GM23338 (cell line): ENCODE measurements around the gene AP1S1. TPM values are rescaled to one million over a fixed set of nuclear protein-coding genes. Genes with fewer than 3 reads are reported as not detected.
"Not testable (repeated sequence)": the region's sequence is repeated elsewhere in the genome, so short reads cannot be mapped to it uniquely, and the experiment has no call there.

Experiments
- ATAC-seq: fragments of 200-7000 bp; cut with Tn5 transposase; 3 replicates; pipeline ENCODE4 v1.9.1; 2020
- DNase-seq: peaks from one replicate; pipeline ENCODE4 v3.0.0-alpha.2; 2015; ENCODE audit warnings: low spot score
- H2AFZ ChIP-seq: fragments of 200-600 bp; sonication (generic); 2 replicates; pipeline ENCODE4 v1.8.0; 2016; ENCODE audit warnings: antibody characterized with exemption, mild to moderate bottlenecking, moderate library complexity
- H3F3A ChIP-seq: fragments of 200-600 bp; sonication (generic); replicated peaks from 2 replicates; pipeline ENCODE4 v1.8.0; 2017; ENCODE audit warnings: antibody characterized with exemption, mixed run types, low read depth
- H3K27ac ChIP-seq: fragments of 200-600 bp; sonication (generic); 2 replicates; pipeline ENCODE4 v1.6.1; 2016; ENCODE audit warnings: low read depth
- H3K27me3 ChIP-seq: fragments of 200-600 bp; sonication (generic); 2 replicates; pipeline ENCODE4 v1.8.0; 2016; ENCODE audit warnings: mild to moderate bottlenecking, mixed run types, moderate library complexity; ENCODE audit not compliant: insufficient read depth
- H3K36me3 ChIP-seq: fragments of 200-600 bp; sonication (generic); 2 replicates; pipeline ENCODE4 v1.8.0; 2016; ENCODE audit warnings: mild to moderate bottlenecking; ENCODE audit not compliant: insufficient read depth
- H3K4me1 ChIP-seq: fragments of 200-600 bp; sonication (generic); 2 replicates; pipeline ENCODE4 v1.8.0; 2016; ENCODE audit warnings: mild to moderate bottlenecking, moderate library complexity; ENCODE audit not compliant: insufficient read depth
- H3K4me2 ChIP-seq: fragments of 200-600 bp; sonication (generic); 2 replicates; pipeline ENCODE4 v1.7.1; 2017; ENCODE audit warnings: mixed run types
- H3K4me3 ChIP-seq: fragments of 200-600 bp; sonication (generic); 2 replicates; pipeline ENCODE4 v1.6.1; 2016; ENCODE audit warnings: mixed run types
- H3K79me2 ChIP-seq: fragments of 200-600 bp; sonication (generic); replicated peaks from 2 replicates; pipeline ENCODE4 v1.8.0; 2017; ENCODE audit warnings: mild to moderate bottlenecking; ENCODE audit not compliant: insufficient read depth
- H3K9me2 ChIP-seq: fragments of 200-600 bp; sonication (generic); 2 replicates; pipeline ENCODE4 v1.8.0; 2017; ENCODE audit not compliant: insufficient read depth
- H4K20me1 ChIP-seq: fragments of 200-600 bp; sonication (generic); replicated peaks from 2 replicates; pipeline ENCODE4 v1.8.0; 2017; ENCODE audit warnings: mild to moderate bottlenecking; ENCODE audit not compliant: insufficient read depth
- H3K27ac Mint-ChIP-seq: 2 replicates; pipeline ENCODE4 v1.8.0; 2020; ENCODE audit warnings: inconsistent platforms, mild to moderate bottlenecking, moderate library complexity, mixed read lengths
- H3K27me3 Mint-ChIP-seq: 3 replicates; pipeline ENCODE4 v1.8.0; 2022; ENCODE audit warnings: low read depth, mild to moderate bottlenecking, moderate library complexity, mixed read lengths, inconsistent platforms; ENCODE audit not compliant: insufficient read depth, poor library complexity
- H3K36me3 Mint-ChIP-seq: 3 replicates; pipeline ENCODE4 v1.8.0; 2021; ENCODE audit warnings: low read depth, mild to moderate bottlenecking, inconsistent platforms, moderate library complexity, mixed read lengths
- H3K4me1 Mint-ChIP-seq: 3 replicates; pipeline ENCODE4 v1.8.0; 2020; ENCODE audit warnings: mild to moderate bottlenecking, inconsistent platforms, mixed read lengths
- H3K4me3 Mint-ChIP-seq: 3 replicates; pipeline ENCODE4 v1.8.0; 2021; ENCODE audit warnings: moderate library complexity, mild to moderate bottlenecking, inconsistent platforms, mixed read lengths
- H3K9me3 Mint-ChIP-seq: 3 replicates; pipeline ENCODE4 v1.8.0; 2020; ENCODE audit warnings: moderate library complexity, mild to moderate bottlenecking, inconsistent platforms, mixed read lengths
- CREB1 ChIP-seq: fragments of 250-450 bp; sonication (Bioruptor Pico); IDR thresholded peaks from 2 replicates; pipeline ENCODE4 v1.5.0; 2020; ENCODE audit warnings: low read depth, mild to moderate bottlenecking, moderate library complexity
- ETS1 ChIP-seq: IDR thresholded peaks from 2 replicates; pipeline ENCODE4 v1.6.1; 2016; ENCODE audit warnings: antibody characterized with exemption
- EZH2 ChIP-seq: fragments of 200-600 bp; sonication (generic); IDR thresholded peaks from one replicate; pipeline ENCODE4 v1.8.0; 2017; ENCODE audit warnings: antibody characterized with exemption, mild to moderate bottlenecking, low read depth; ENCODE audit not compliant: unreplicated experiment
- EZH2phosphoT487 ChIP-seq: fragments of 200-600 bp; sonication (generic); IDR thresholded peaks from one replicate; pipeline ENCODE4 v1.8.1; 2018; ENCODE audit warnings: antibody characterized with exemption; ENCODE audit not compliant: unreplicated experiment
- NANOG ChIP-seq: IDR thresholded peaks from 2 replicates; pipeline ENCODE4 v1.6.1; 2016; ENCODE audit warnings: antibody characterized with exemption, borderline replicate concordance
- POLR2AphosphoS5 ChIP-seq: IDR thresholded peaks from 2 replicates; pipeline ENCODE4 v1.6.1; 2016; ENCODE audit warnings: antibody characterized with exemption, low read depth
- STAT1 ChIP-seq: IDR thresholded peaks from one replicate; pipeline ENCODE4 v1.6.1; 2016; ENCODE audit warnings: antibody characterized with exemption; ENCODE audit not compliant: unreplicated experiment
- ZNF114 ChIP-seq: fragments of 250-450 bp; sonication (Bioruptor Pico); IDR thresholded peaks from 2 replicates; pipeline ENCODE4 v1.5.0; 2020; ENCODE audit warnings: mild to moderate bottlenecking, moderate library complexity
- ZNF331 ChIP-seq: fragments of 250-450 bp; sonication (Bioruptor Pico); IDR thresholded peaks from 2 replicates; pipeline ENCODE4 v1.5.0; 2020; ENCODE audit warnings: low read depth, mild to moderate bottlenecking, moderate library complexity
- polyA plus RNA-seq: library from polyadenylated mRNA; unstranded; fragments of >200 nt; fragmentation: Nextera tagmentation; extraction: Ambion mirVana; gene quantifications from 2 replicates; pipeline ENCODE4 v1.2.1, GENCODE V29; 2016
- total RNA-seq: library from RNA; depleted of rRNA; stranded (reverse); fragments of >200 nt; shearing (Covaris generic); gene quantifications from 2 replicates; pipeline ENCODE4 v1.2.3, GENCODE V29; 2014
- TF ChIP-seq, protein P1 (sequence below): IDR thresholded peaks from one replicate; pipeline ENCODE4 v1.6.1; 2018; ENCODE audit warnings: antibody characterized with exemption; ENCODE audit not compliant: unreplicated experiment

Gene AP1S1
- total and polyA plus RNA-seq, 2 experiments from 2014 or later = 11.5 to 60.6 TPM

DNA sequence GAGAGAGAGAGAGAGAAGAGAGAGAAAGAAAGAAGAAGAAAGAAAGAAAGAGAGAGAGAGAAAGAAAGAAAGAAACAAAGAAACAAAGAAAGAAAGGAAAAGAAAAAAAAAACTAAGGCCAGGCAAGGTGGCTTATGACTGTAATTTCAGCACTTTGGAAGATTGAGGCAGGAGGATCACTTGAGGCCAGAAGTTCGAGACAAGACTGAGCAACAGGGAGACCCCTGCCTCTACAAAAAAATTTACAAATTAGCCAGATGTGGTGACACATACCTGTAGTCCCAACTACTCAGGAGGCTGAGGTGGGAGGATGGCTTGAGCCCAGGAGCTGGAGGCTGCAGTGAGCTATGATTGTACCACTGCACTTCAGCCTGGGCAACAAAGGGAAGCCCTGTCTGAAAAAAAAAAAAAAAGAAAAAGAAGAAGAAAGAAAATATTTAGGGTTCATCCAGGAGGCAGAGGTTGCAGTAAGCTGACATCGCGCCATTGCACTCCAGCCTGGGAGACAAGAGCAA lies 24.6 kb upstream of the AP1S1 start:
- peak overlapping the region; percentile 69; the same call in 1 of the 2 replicates for H2AFZ ChIP-seq
- Mint-ChIP-seq H3K9me3 (peaks cover 8% of the 10 kb centered on the region; the same call in 1 of the 3 replicates), H3K4me3 (no peak overlapping the region), H3K27ac (no peak overlapping the region), H3K27me3 (peaks cover 25% of the 10 kb centered on the region), H3K4me1 (peaks cover 33% of the 10 kb centered on the region), H3K36me3 (peaks cover 10% of the 10 kb centered on the region; the same call in 1 of the 3 replicates)
- no peak overlapping the region for H3K4me2 ChIP-seq
- DNase-seq = no peak
- no peaks in the 10 kb centered on the region for H3K79me2 ChIP-seq
- TF ChIP-seq ETS1 = no peak
- TF ChIP-seq STAT1 = no peak
- TF ChIP-seq ZNF331 = no peak
- no peak for TF ChIP-seq EZH2
- TF ChIP-seq POLR2AphosphoS5 = no peak
- TF ChIP-seq ZNF114 (CRISPR knock-in tag) = no peak
- H3K36me3 ChIP-seq = no peaks in the 10 kb centered on the region
- no peak overlapping the region for H3K4me3 ChIP-seq
- no peak for ATAC-seq
- no peaks in the 10 kb centered on the region for H3K9me2 ChIP-seq
- H3K27me3 ChIP-seq = no peaks in the 10 kb centered on the region
- H3K27ac ChIP-seq = no peak overlapping the region
- peaks cover 36% of the 10 kb centered on the region for H3K4me1 ChIP-seq
- H4K20me1 ChIP-seq = no peaks in the 10 kb centered on the region
- H3F3A ChIP-seq = 0 out of 2 replicates have a peak, but pooled peaks cover 3% of the 10 kb centered on the region

DNA sequence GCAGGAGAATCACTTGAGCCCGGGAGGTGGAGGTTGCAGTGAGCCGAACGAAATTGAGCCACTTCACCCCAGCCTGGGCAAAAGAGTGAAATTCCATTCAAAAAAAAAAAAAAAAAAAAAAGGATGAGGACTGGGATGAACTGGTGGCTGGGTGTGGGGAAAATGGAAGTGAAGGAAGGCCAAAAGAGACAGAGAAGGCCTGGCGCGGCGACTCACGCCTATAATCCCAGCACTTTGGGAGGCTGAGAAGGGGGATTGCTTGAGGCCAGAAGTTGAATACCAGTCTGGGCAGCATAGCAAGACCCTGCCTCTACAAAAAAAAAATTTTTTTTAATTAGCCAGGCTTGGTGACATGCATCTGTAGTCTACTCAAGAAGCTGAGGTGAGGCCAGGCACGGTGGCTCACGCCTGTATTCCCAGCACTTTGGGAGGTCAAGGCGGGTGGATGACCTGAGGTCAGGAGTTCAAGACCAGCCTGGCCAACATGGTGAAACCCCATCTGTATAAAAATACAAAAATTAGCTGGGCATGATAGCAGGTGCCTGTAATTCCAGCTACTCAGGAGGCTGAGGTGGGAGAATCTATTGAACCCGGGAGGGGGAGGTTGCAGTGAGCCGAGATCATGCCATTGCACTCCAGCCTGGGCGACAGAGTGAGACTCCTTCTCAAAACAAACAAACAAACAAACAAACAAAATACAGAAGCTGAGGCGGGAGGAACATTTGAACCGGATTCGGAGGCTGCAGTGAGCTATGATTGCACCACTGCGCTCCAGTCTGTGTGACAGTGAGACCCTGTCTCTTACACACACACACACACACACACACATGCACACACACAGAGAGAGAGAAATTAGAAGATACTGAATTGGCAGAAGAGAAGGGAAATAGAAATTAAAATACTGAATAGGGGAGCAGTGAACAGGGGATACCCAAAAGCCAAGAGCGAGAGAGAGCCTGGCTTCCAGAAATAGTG lies 21.4 kb upstream of the AP1S1 start:
- not testable (repeated sequence) for ATAC-seq, H3K9me3 Mint-ChIP-seq, H3K4me2 ChIP-seq, H4K20me1 ChIP-seq, H3K4me3 ChIP-seq, H3F3A ChIP-seq, H3K36me3 ChIP-seq, H3K27ac ChIP-seq, H3K36me3 Mint-ChIP-seq, H3K27ac Mint-ChIP-seq, H3K79me2 ChIP-seq, DNase-seq, H3K9me2 ChIP-seq, H3K27me3 ChIP-seq, H3K4me3 Mint-ChIP-seq, H2AFZ ChIP-seq
- peaks cover 26% of the 10 kb centered on the region for H3K4me1 Mint-ChIP-seq
- peaks cover 19% of the 10 kb centered on the region for H3K4me1 ChIP-seq
- peaks cover 19% of the 10 kb centered on the region for H3K27me3 Mint-ChIP-seq

GRCh38 chr7:101133621-101134398 lies 20.5 kb upstream of the AP1S1 start:
- Histone ChIP-seq H3K36me3 (no peaks in the 10 kb centered on the region), H3K27ac (no peak overlapping the region), H3K4me1 (peaks cover 15% of the 10 kb centered on the region), H2AFZ (peak overlapping the region; percentile 97), H3K4me2 (peak overlapping the region; percentile 45; the same call in 1 of the 2 replicates), H3K79me2 (no peaks in the 10 kb centered on the region), H3F3A (no peaks in the 10 kb centered on the region), H4K20me1 (no peaks in the 10 kb centered on the region), H3K9me2 (no peaks in the 10 kb centered on the region), H3K27me3 (no peaks in the 10 kb centered on the region), H3K4me3 (no peak overlapping the region)
- H3K4me1 Mint-ChIP-seq = peaks cover 26% of the 10 kb centered on the region
- H3K27me3 Mint-ChIP-seq = peaks cover 16% of the 10 kb centered on the region
- H3K4me3 Mint-ChIP-seq = no peak overlapping the region
- no peaks in the 10 kb centered on the region for H3K36me3 Mint-ChIP-seq
- ATAC-seq (no peak), DNase-seq (no peak)
- no peaks in the 10 kb centered on the region; the same call in 2 of the 3 replicates for H3K9me3 Mint-ChIP-seq
- H3K27ac Mint-ChIP-seq = no peak overlapping the region
- TF ChIP-seq CREB1 (CRISPR knock-in tag) (no peak), NANOG (no peak), ZNF331 (no peak), EZH2phosphoT487 (no peak)
- TF ChIP-seq, protein P1, sequence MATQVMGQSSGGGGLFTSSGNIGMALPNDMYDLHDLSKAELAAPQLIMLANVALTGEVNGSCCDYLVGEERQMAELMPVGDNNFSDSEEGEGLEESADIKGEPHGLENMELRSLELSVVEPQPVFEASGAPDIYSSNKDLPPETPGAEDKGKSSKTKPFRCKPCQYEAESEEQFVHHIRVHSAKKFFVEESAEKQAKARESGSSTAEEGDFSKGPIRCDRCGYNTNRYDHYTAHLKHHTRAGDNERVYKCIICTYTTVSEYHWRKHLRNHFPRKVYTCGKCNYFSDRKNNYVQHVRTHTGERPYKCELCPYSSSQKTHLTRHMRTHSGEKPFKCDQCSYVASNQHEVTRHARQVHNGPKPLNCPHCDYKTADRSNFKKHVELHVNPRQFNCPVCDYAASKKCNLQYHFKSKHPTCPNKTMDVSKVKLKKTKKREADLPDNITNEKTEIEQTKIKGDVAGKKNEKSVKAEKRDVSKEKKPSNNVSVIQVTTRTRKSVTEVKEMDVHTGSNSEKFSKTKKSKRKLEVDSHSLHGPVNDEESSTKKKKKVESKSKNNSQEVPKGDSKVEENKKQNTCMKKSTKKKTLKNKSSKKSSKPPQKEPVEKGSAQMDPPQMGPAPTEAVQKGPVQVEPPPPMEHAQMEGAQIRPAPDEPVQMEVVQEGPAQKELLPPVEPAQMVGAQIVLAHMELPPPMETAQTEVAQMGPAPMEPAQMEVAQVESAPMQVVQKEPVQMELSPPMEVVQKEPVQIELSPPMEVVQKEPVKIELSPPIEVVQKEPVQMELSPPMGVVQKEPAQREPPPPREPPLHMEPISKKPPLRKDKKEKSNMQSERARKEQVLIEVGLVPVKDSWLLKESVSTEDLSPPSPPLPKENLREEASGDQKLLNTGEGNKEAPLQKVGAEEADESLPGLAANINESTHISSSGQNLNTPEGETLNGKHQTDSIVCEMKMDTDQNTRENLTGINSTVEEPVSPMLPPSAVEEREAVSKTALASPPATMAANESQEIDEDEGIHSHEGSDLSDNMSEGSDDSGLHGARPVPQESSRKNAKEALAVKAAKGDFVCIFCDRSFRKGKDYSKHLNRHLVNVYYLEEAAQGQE = no peak
